H1 (cell line): ENCODE measurements around the gene SEMA3D. TPM values are rescaled to one million over a fixed set of nuclear protein-coding genes. Genes with fewer than 3 reads are reported as not detected.

Source experiments
- CHD7 ChIP-seq: fragments of 300-600 bp; sonication (generic); IDR thresholded peaks from 2 replicates; pipeline ENCODE4 v1.7.1; 2012; ENCODE audit warnings: low read length, moderate library complexity, mild to moderate bottlenecking, inconsistent platforms; ENCODE audit not compliant: insufficient replicate concordance
- HDAC2 ChIP-seq, 2 experiments: fragments of 300-600 bp in 1 of 2; sonication (generic) in 1 of 2; IDR thresholded peaks; 2 replicates each; pipeline ENCODE4 v1.6.1; 2011 to 2012; ENCODE audit warnings: low read depth in 2 of 2, low read length in 2 of 2, mild to moderate bottlenecking in 2 of 2, moderate library complexity in 2 of 2, borderline replicate concordance in 1 of 2, inconsistent platforms in 1 of 2
- KDM4A ChIP-seq: IDR thresholded peaks from one replicate; pipeline ENCODE4 v1.7.1; 2012; ENCODE audit warnings: low read depth, mild to moderate bottlenecking, moderate library complexity, low read length, inconsistent platforms; ENCODE audit not compliant: severe bottlenecking
- NRF1 ChIP-seq: IDR thresholded peaks from 2 replicates; pipeline ENCODE4 v1.6.1; 2011; ENCODE audit warnings: mild to moderate bottlenecking, low read depth, low read length, improper control_type of control experiment
- SAP30 ChIP-seq: fragments of 300-600 bp; sonication (generic); IDR thresholded peaks from 2 replicates; pipeline ENCODE4 v1.7.1; 2012; ENCODE audit warnings: low read length, moderate library complexity, mild to moderate bottlenecking, inconsistent platforms; ENCODE audit not compliant: insufficient read depth, insufficient replicate concordance
- TBP ChIP-seq: IDR thresholded peaks from 2 replicates; pipeline ENCODE4 v1.6.1; 2011; ENCODE audit warnings: low read depth, low read length, improper control_type of control experiment
- polyA plus RNA-seq, 7 experiments: library from polyadenylated mRNA; depleted of rRNA in 3 of 7; stranded (reverse) in 5 of 7; unstranded in 2 of 7; fragments of >200 nt in 5 of 7; fragments of 200-250 nt in 2 of 7; gene quantifications; 1 replicate in 5 of 7; 2 replicates in 1 of 7; 4 replicates in 1 of 7; pipeline versions ENCODE4 v1.2.1 to v1.2.3, GENCODE V29; 2011 to 2013; ENCODE audit warnings: missing spikeins in 2 of 7, mixed read lengths in 2 of 7
- total RNA-seq: library from RNA; stranded (reverse); fragmentation: NEBNext Ultra II Directional; extraction: Animal tissue kit (Norgen Biotek cat#: 25700); gene quantifications from 2 replicates; pipeline ENCODE4 v1.2.1, GENCODE V29; 2021

Gene SEMA3D
- total and polyA plus RNA-seq, 2 of the 8 experiments (the other 6 are each of a cell fraction or from before 2014, with no cell fraction given) = 1.6 to 3.5 TPM

DNA sequence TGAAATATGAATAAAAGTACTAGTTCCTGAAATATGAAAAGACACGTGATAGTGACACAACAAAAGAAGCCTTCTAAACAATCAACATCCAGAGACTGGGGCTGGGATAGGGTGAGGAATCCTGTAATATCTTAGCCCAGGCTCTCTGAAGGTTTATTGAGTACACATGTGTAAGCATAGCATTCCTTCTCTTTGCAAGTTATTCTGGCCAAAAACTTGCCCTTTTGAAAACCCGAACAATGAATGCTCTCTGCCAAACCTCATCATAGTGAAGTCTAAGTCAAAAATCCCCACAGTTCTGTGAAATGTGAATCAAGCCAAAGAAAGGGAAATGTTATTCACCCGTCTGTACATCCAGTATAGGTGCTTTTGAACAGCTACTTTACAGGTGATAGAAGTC is 11.6 kb downstream of the SEMA3D start (continued):
- TF ChIP-seq CHD7 (no peak), NRF1 (no peak), SAP30 (no peak), KDM4A (no peak), TBP (no peak), HDAC2 (IDR thresholded peaks at IDR 0.05; ENCODE audit: borderline replicate concordance in 1 of 2, low read depth in 2 of 2, low read length in 2 of 2) (no peak)
